Omental fat pad (tissue), 4 donors: ENCODE data around the gene SETSIP. TPM values are rescaled to one million over a fixed set of nuclear protein-coding genes. Genes with fewer than 3 reads are reported as not detected.

Source experiments
- ATAC-seq: fragments of 150-250 bp; one replicate; pipeline ENCODE4 v1.9.1; 2016; ENCODE audit warnings: mild to moderate bottlenecking, moderate library complexity; ENCODE audit not compliant: low FRiP score
- DNase-seq: peaks from one replicate; pipeline ENCODE4 v3.0.0-alpha.2; 2019; ENCODE audit warnings: low spot score
- CTCF ChIP-seq, 3 donors: fragments of 450-650 bp; IDR thresholded peaks; one replicate each; pipeline ENCODE4 v1.5.1; 2016 to 2017; ENCODE audit warnings: antibody characterized with exemption in 3 of 3, mild to moderate bottlenecking in 3 of 3, moderate library complexity in 2 of 3
- total RNA-seq, 4 donors: library from RNA; depleted of rRNA; stranded (reverse); fragments of >200 nt; gene quantifications; one replicate each; pipeline ENCODE4 v1.1.0, GENCODE V29; 2016

The SETSIP gene
- not detected for total RNA-seq

DNA sequence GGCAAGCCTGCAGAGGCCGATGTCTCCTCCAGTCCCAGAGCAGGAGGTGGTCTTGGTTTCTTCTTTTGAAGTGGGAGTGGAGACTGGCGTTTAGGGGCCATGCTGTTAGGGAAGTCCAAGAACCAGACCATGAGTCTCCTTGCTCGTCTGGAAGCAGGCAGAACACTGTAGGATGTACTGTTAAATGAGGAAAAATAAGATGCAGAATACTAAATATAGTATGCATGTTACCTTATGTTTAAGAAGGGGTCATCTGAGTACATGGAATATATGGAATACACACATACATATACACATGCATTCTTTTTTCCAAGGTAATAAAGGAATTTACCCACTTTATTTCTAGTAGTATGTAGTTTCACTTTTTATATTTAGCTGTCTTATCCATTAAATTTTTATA lies at the start of gene SETSIP:
SETSIP (minus strand) TSS at position 101 of the 400 bp plus-strand sequence; CDS start at position 101, 0 bp downstream.
- ATAC-seq (no peak), DNase-seq (no peak)
- TF ChIP-seq CTCF (IDR thresholded peaks at IDR 0.05) = no peak

DNA sequence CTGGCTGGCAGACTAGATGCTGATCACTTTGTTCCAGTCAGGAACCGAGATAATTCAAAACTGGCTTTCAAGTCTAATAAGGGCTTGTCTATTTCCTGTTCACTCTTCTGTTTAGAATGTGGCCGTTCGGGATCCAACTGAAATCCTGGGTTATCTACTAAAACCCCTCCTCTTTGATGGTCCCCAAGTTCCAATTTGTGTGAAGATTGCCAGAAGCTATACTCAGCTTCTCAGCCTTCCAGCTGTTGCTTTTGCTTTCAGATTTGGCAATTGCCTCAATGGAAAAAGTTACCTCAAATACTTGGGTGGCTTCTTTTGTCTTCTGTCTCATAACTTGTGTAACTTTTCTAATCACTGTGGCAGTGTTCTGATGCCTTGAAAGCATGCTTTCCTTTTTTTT lies 48.7 kb upstream of the SETSIP start:
- no peak for TF ChIP-seq CTCF (IDR thresholded peaks at IDR 0.05)
- DNase-seq = no peak
- no peak for ATAC-seq

DNA sequence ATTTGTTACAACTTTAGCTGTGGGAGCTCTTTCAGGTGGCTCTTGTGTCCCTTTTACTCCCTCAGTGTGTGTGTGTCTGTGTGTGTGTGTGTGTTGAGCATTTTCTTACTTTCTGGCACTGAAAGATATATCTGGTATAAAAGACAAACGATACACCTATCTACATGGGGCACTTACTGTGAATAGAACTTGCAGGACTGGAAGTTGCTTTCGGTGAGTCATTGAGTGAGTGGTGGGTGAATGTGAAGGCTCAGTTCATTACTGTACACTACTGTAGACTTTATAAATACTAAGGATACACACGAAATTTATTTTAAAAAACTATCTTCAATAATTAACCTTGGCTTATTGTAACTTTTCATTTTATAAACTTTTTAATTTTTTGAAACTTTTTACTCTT lies 43.6 kb upstream of the SETSIP start:
- ATAC-seq (no peak), DNase-seq (no peak)
- TF ChIP-seq CTCF (IDR thresholded peaks at IDR 0.05) = no peak

DNA sequence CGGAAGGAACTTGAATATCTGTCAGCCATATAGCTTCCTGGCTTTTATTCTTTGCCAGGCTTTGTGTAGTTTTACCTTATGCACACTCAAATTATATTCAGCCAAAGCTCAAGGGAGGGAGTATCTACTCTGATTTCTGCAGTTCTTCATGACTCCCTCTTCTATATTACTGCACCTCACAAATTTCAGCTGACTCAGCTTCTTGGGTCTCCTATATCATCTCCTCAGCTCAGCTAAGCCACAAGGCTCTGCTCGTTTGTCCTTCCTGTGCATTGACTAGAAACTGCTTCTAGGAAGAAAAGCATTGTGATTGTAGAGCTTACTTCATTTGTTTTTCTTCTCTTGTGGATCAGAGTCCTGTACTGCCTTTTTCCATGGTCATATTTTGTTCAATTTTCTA lies 42.3 kb upstream of the SETSIP start:
- ATAC-seq = no peak
- DNase-seq = no peak
- no peak for TF ChIP-seq CTCF (IDR thresholded peaks at IDR 0.05)

GRCh38 chr1:92108631-92109030 lies 33.4 kb upstream of the SETSIP start:
- TF ChIP-seq CTCF (IDR thresholded peaks at IDR 0.05) = no peak
- ATAC-seq (no peak), DNase-seq (no peak)

GRCh38 chr1:92105546-92106081 lies 30.4 kb upstream of the SETSIP start:
- ATAC-seq (no peak), DNase-seq (no peak)
- no peak for TF ChIP-seq CTCF (IDR thresholded peaks at IDR 0.05)

GRCh38 chr1:92096317-92096716 lies 21.1 kb upstream of the SETSIP start:
- TF ChIP-seq CTCF (IDR thresholded peaks at IDR 0.05) = no peak
- no peak for DNase-seq
- no peak for ATAC-seq
